GM10248 (cell line): ENCODE results near the gene ASB7.

Source experiments
- CTCF ChIA-PET: fragments of 300-600 bp; sonication (Branson Sonifier 250); formaldehyde crosslinking; extraction: SDS; loops from one replicate; lab custom pipeline; 2021; ENCODE audit warnings: antibody characterized with exemption; lab: Yijun Ruan, JAX
- POLR2A ChIA-PET: fragments of 350-650 bp; sonication (Branson Sonifier 250); formaldehyde crosslinking; extraction: SDS; loops from one replicate; lab custom pipeline; 2020; ENCODE audit warnings: antibody characterized with exemption; lab: Yijun Ruan, JAX
- DNase-seq: peaks from one replicate; pipeline ENCODE4 v3.0.0; 2012; ENCODE audit errors: extremely low spot score
- CTCF ChIP-seq: IDR thresholded peaks from 2 replicates; pipeline ENCODE4 v1.5.1; 2012; ENCODE audit warnings: mild to moderate bottlenecking, low read depth; ENCODE audit errors: extremely low read depth, missing control alignments, control extremely low read depth

ASB7 gene

DNA sequence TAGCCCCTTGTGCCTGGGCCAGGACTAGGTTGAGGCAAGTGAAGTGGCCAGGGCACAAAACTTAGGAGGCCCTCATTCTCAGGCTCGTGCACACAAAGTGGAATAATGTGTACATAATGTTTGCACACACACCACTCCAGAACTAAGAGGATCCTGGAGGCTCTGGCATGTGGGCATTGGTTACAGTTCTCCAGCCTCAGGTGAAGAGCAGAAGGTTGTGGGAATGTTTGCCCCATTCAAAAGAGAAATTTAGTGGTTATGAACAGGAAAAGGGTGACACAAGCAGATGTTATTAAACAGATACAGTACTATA is 31.3 kb downstream of the ASB7 start:
- TF ChIP-seq CTCF = no peak
- ChIA-PET POLR2A (no interaction called here), CTCF (interaction anchor here (1.0 kb wide), 1 partner anchor 375 kb away, joined by 3 read pairs; no protein-coding TSS in a partner anchor)
- no peak for DNase-seq

- CTCF ChIA-PET = interaction anchor here (1.2 to 2.8 kb wide), 4 partner anchors 8 to 373 kb away, joined by 3 to 11 read pairs (median 6); no protein-coding TSS in a partner anchor
- DNase-seq = no peak
- no peak for TF ChIP-seq CTCF
- POLR2A ChIA-PET = interaction anchor here (0.6 kb wide), 1 partner anchor 275 kb away, joined by 5 read pairs; no protein-coding TSS in a partner anchor
Observed at GRCh38 chr15:100635406-100636071, 33.1 kb downstream of the ASB7 start.

GRCh38 chr15:100638177-100638730 is 35.9 kb downstream of the ASB7 start:
- no peak for DNase-seq
- POLR2A ChIA-PET = no interaction called here
- CTCF ChIA-PET = interaction anchor here (1.4 to 1.7 kb wide), 2 partner anchors 13 to 31 kb away, joined by 3 to 5 read pairs; no protein-coding TSS in a partner anchor
- TF ChIP-seq CTCF = no peak

- POLR2A ChIA-PET = no interaction called here
- no peak for DNase-seq
- CTCF ChIA-PET = no interaction called here
- TF ChIP-seq CTCF = no peak
Observed at GRCh38 chr15:100642213-100642949, 40.0 kb downstream of the ASB7 start.

- no peak for TF ChIP-seq CTCF
- CTCF ChIA-PET = no interaction called here
- no peak for DNase-seq
- POLR2A ChIA-PET = no interaction called here
Observed at GRCh38 chr15:100642950-100643338, 40.6 kb downstream of the ASB7 start.

DNA sequence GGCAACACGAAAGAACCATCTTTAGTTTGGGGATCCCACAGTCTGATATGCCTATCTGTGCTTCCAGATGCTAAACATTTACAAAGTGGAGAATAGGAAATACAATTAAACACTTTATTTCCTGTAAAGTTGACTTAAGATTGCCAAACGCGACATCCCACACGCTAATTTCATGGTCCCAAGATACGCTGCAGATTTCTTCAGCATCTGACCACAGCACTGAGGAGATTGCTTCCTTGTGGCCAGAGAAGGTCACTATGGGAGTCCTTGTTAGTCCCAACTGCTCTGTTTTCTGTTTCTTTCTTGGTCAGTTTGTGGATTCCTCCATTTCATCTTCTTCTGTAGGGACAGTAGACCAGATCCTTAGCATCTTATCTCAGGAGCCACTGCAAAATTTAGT is 43.3 kb downstream of the ASB7 start:
- ChIA-PET CTCF (interaction anchor here (2.2 kb wide), 1 partner anchor 363 kb away, joined by 8 read pairs; no protein-coding TSS in a partner anchor), POLR2A (no interaction called here)
- no peak for TF ChIP-seq CTCF
- DNase-seq = no peak
